GM12878 (cell line): Measurements from ENCODE around the gene WNT3A. TPM values are rescaled to one million over a fixed set of nuclear protein-coding genes. Genes with fewer than 3 reads are reported as not detected.

Experiments
- BCL3 ChIP-seq: IDR thresholded peaks from 2 replicates; pipeline ENCODE4 v1.6.1; 2011; ENCODE audit warnings: borderline replicate concordance, low read depth, mild to moderate bottlenecking, moderate library complexity, low read length; ENCODE audit not compliant: insufficient read depth, poor library complexity, severe bottlenecking
- BCLAF1 ChIP-seq: fragments of 450-650 bp; IDR thresholded peaks from 2 replicates; pipeline ENCODE4 v1.6.1; 2017; ENCODE audit warnings: antibody characterized with exemption, mild to moderate bottlenecking, moderate library complexity
- CBX5 ChIP-seq: sonication (generic); IDR thresholded peaks from 2 replicates; pipeline ENCODE4 v1.6.1; 2016; ENCODE audit warnings: low read depth, moderate library complexity, mild to moderate bottlenecking, inconsistent platforms
- HDAC6 ChIP-seq: fragments of 200-600 bp; sonication (generic); IDR thresholded peaks from one replicate; pipeline ENCODE4 v1.8.0; 2017; ENCODE audit warnings: antibody characterized with exemption; ENCODE audit not compliant: unreplicated experiment
- MEF2A ChIP-seq: IDR thresholded peaks from 2 replicates; pipeline ENCODE4 v1.6.1; 2011; ENCODE audit warnings: low read depth, mild to moderate bottlenecking, low read length, moderate library complexity; ENCODE audit not compliant: insufficient read depth
- NFXL1 ChIP-seq: fragments of 450-650 bp; IDR thresholded peaks from 2 replicates; pipeline ENCODE4 v1.6.1; 2017; ENCODE audit warnings: antibody characterized with exemption, mild to moderate bottlenecking, borderline replicate concordance
- NKRF ChIP-seq: fragments of 450-650 bp; conservative IDR thresholded peaks from 2 replicates; pipeline ENCODE4 v1.6.1; 2017; ENCODE audit warnings: mild to moderate bottlenecking, moderate library complexity
- RELB ChIP-seq: fragments of 450-650 bp; IDR thresholded peaks from 2 replicates; pipeline ENCODE4 v1.6.1; 2017; ENCODE audit warnings: low read depth, mild to moderate bottlenecking, moderate library complexity
- TCF7 ChIP-seq: IDR thresholded peaks from 2 replicates; pipeline ENCODE4 v1.6.1; 2014; ENCODE audit warnings: antibody characterized with exemption, borderline replicate concordance
- ZBTB4 ChIP-seq: fragments of 450-650 bp; formaldehyde crosslinking; IDR thresholded peaks from 2 replicates; pipeline ENCODE4 v1.4.0; 2022; ENCODE audit warnings: mild to moderate bottlenecking, moderate library complexity
- ZBTB40 ChIP-seq: fragments of 450-650 bp; IDR thresholded peaks from 2 replicates; pipeline ENCODE4 v1.6.1; 2016; ENCODE audit warnings: mild to moderate bottlenecking, moderate library complexity, borderline replicate concordance
- polyA plus RNA-seq, 11 experiments: library from polyadenylated mRNA; depleted of rRNA in 4 of 11; unstranded in 6 of 11; stranded (reverse) in 5 of 11; fragments of >200 nt; fragmentation: Nextera tagmentation in 4 of 11; fragmentation: Illumina TruSeq in 1 of 11; extraction: Ambion mirVana in 4 of 11; extraction: Trizol in 1 of 11; gene quantifications; 1 replicate in 1 of 11; 2 replicates in 10 of 11; pipeline versions ENCODE4 v1.2.1 to v1.2.3, GENCODE V29; 2011 to 2016; ENCODE audit warnings: inconsistent platforms in 2 of 11, missing spikeins in 2 of 11, low read depth in 1 of 11
- total RNA-seq, 4 experiments: library from RNA; depleted of rRNA in 3 of 4; stranded (reverse); fragments of >200 nt in 3 of 4; fragmentation: Illumina TruSeq in 1 of 4; extraction: Trizol in 1 of 4; gene quantifications; 2 replicates each; pipeline versions ENCODE4 v1.2.1 to v1.2.3, GENCODE V29; 2013 to 2021

Gene WNT3A
- total and polyA plus RNA-seq, 10 of the 15 experiments (the other 5 are each of a cell fraction or from before 2014, with no cell fraction given): 0.16 TPM; not detected in 9

DNA sequence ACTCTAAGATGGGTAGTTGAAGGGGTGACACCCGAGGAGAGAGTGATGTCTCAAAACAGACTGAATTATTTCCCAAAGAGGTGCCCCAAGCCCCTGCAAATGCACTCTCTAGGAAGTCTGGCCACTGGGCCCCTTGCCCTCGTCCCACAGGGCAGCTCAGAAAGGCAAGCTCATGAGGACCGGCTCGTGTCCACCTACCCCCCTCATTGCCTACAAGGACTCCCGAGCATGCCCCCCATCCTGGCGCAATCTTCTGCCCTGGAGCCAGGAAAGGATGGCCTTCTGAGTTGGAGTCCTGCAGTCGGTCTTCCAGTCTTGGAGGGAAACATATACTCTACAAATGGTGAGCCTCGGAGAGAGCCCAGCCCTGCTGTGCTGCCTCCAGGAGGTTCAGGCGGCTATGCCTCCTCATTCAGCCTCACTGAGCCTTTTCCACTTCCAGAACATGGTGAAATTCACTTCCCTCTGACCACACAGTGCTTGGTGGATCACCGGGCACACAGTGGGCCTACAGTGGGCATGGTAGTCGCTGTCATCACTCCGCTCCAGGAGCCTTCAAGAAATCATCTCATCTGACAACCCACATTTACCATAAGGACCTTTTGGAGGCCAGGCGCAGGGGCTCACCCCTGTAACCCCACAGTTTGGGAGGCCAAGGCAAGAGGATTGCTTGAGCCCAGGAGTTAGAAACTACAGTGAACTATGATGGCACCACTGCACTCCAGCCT lies 5.8 kb upstream of the WNT3A start (continued):
- TF ChIP-seq ZBTB40 (no peak), NFXL1 (no peak), CBX5 (no peak), HDAC6 (no peak), ZBTB4 (CRISPR knock-in tag) (no peak), TCF7 (no peak), RELB (no peak), NKRF (no peak), MEF2A (no peak), BCLAF1 (no peak), BCL3 (no peak)
